Astrocyte (in vitro differentiated cells and primary cell): ENCODE data around the gene COX7B2.

Experiments
- CTCF ChIP-seq: IDR thresholded peaks from 2 replicates; pipeline ENCODE4 v1.5.1; 2011; ENCODE audit warnings: low read depth, mild to moderate bottlenecking, inconsistent platforms, low read length, moderate library complexity; ENCODE audit not compliant: insufficient read depth
- EZH2 ChIP-seq: IDR thresholded peaks from 2 replicates; pipeline ENCODE4 v1.6.1; 2012; ENCODE audit warnings: mild to moderate bottlenecking, low read length, inconsistent platforms; ENCODE audit not compliant: insufficient read depth

GRCh38 chr4:46781434-46782092 lies 127.5 kb downstream of the COX7B2 start:
- TF ChIP-seq CTCF (no peak), EZH2 (no peak)
